Astrocyte (in vitro differentiated cells and primary cell): ENCODE results near the gene CNTN5.

Source experiments
- EZH2 ChIP-seq: IDR thresholded peaks from 2 replicates; pipeline ENCODE4 v1.6.1; 2012; ENCODE audit warnings: mild to moderate bottlenecking, low read length, inconsistent platforms; ENCODE audit not compliant: insufficient read depth
- TF ChIP-seq, protein P1 (sequence below): IDR thresholded peaks from 2 replicates; pipeline ENCODE4 v1.5.1; 2011; ENCODE audit warnings: low read depth, mild to moderate bottlenecking, inconsistent platforms, low read length, moderate library complexity; ENCODE audit not compliant: insufficient read depth

DNA sequence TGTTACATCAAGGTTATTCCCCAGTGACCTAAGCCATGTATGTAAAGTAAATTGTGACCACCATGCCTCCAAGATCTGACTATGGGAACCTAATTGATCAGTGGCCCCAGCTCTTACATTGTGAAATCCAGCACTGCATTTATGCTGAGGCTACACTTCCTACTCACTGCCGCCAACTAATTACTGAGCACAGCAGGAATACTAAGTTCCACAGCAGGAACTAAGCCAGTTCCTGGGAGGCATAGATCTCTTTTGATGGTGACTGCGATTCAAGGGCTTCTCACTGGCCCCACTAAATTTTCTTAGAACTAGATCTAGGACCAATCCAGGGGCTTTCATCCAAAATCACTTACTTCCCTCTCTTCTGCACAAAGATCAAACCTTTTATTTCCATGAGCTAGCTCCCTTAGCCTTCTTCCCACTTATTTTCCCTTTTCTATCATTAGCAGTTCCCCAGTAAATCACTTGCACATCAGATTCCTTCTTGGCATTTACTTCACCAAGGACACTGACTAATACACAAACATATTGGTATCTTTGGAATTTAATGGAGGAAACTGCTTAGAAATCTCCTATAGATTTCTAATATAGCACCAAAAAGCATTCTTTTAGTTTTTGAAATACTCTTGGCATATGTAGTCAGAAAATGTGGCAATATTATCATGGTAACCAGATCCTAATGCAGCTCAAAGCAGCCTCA lies 46.0 kb downstream of the CNTN5 start:
- TF ChIP-seq EZH2: no peak
- TF ChIP-seq, protein P1, sequence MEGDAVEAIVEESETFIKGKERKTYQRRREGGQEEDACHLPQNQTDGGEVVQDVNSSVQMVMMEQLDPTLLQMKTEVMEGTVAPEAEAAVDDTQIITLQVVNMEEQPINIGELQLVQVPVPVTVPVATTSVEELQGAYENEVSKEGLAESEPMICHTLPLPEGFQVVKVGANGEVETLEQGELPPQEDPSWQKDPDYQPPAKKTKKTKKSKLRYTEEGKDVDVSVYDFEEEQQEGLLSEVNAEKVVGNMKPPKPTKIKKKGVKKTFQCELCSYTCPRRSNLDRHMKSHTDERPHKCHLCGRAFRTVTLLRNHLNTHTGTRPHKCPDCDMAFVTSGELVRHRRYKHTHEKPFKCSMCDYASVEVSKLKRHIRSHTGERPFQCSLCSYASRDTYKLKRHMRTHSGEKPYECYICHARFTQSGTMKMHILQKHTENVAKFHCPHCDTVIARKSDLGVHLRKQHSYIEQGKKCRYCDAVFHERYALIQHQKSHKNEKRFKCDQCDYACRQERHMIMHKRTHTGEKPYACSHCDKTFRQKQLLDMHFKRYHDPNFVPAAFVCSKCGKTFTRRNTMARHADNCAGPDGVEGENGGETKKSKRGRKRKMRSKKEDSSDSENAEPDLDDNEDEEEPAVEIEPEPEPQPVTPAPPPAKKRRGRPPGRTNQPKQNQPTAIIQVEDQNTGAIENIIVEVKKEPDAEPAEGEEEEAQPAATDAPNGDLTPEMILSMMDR: no peak
